B cell (primary cell): ENCODE results near the gene MGAT1. TPM values are rescaled to one million over a fixed set of nuclear protein-coding genes. Genes with fewer than 3 reads are reported as not detected.

ENCODE experiments used
- ATAC-seq: fragments of 200-7000 bp; cut with Tn5 transposase; one replicate; pipeline ENCODE4 v1.10.0; 2021; ENCODE audit warnings: low read depth, mild to moderate bottlenecking, moderate number of reproducible peaks, moderate library complexity
- CTCF ChIA-PET: fragments of 350-600 bp; sonication (Branson Sonifier 250); formaldehyde crosslinking; loops from one replicate; lab custom pipeline; 2021; ENCODE audit warnings: antibody characterized with exemption, inconsistent platforms; lab: Charles Lee
- POLR2A ChIA-PET: fragments of 350-600 bp; sonication (Branson Sonifier 250); formaldehyde crosslinking; loops from one replicate; lab custom pipeline; 2021; ENCODE audit warnings: antibody characterized with exemption; lab: Charles Lee
- DNase-seq: peaks from one replicate; pipeline ENCODE4 v3.0.0; 2013
- H2AFZ ChIP-seq: 2 replicates; pipeline ENCODE4 v1.6.1; 2012; ENCODE audit warnings: mild to moderate bottlenecking, low read depth, low read length; ENCODE audit not compliant: insufficient read depth, poor library complexity, severe bottlenecking
- H3K27ac ChIP-seq, 2 donors: 1 replicate in 1 of 2; 2 replicates in 1 of 2; pipeline ENCODE4 v1.5.1; 2012 to 2013; ENCODE audit warnings: low read length in 2 of 2, mild to moderate bottlenecking in 2 of 2, moderate library complexity in 1 of 2
- H3K27me3 ChIP-seq, 4 experiments: fragments of 200-600 bp in 1 of 4; sonication (generic) in 1 of 4; replicated peaks in 1 of 4; 1 replicate in 2 of 4; 2 replicates in 2 of 4; pipeline versions ENCODE4 v1.6.1 to v1.7.0; 2013 to 2016; ENCODE audit warnings: low read length in 3 of 4, mild to moderate bottlenecking in 2 of 4, mixed read lengths in 1 of 4, moderate library complexity in 1 of 4; ENCODE audit not compliant: insufficient read depth in 4 of 4, control insufficient read depth in 3 of 4; ENCODE audit errors: control extremely low read depth in 1 of 4
- H3K36me3 ChIP-seq, 2 experiments: replicated peaks in 1 of 2; 1 replicate in 1 of 2; 2 replicates in 1 of 2; pipeline versions ENCODE4 v1.6.1 to v1.7.1; 2013; ENCODE audit warnings: low read length in 1 of 2; ENCODE audit not compliant: insufficient read depth in 2 of 2, control insufficient read depth in 1 of 2; ENCODE audit errors: control extremely low read depth in 1 of 2, extremely low read depth in 1 of 2
- H3K4me1 ChIP-seq, 2 donors: fragments of 200-600 bp in 1 of 2; sonication (generic) in 1 of 2; 1 replicate in 1 of 2; 2 replicates in 1 of 2; pipeline versions ENCODE4 v1.5.1 to v1.6.1; 2013 to 2017; ENCODE audit warnings: low read length in 2 of 2; ENCODE audit not compliant: control insufficient read depth in 2 of 2, insufficient read depth in 2 of 2
- H3K4me2 ChIP-seq: replicated peaks from 2 replicates; pipeline ENCODE3; 2012; ENCODE audit warnings: mild to moderate bottlenecking, low read depth, low read length; ENCODE audit not compliant: poor library complexity, severe bottlenecking
- H3K4me3 ChIP-seq, 5 experiments: fragments of 200-600 bp in 1 of 5; sonication (generic) in 1 of 5; 1 replicate in 3 of 5; 2 replicates in 2 of 5; pipeline versions ENCODE4 v1.5.1 to v1.7.0; 2011 to 2016; ENCODE audit warnings: low read length in 4 of 5, mild to moderate bottlenecking in 4 of 5, low read depth in 2 of 5, control low read depth in 1 of 5, moderate library complexity in 1 of 5; ENCODE audit not compliant: insufficient read depth in 1 of 5; ENCODE audit errors: control extremely low read depth in 1 of 5, extremely low read depth in 1 of 5
- H3K79me2 ChIP-seq: fragments of 200-600 bp; sonication (generic); one replicate; pipeline ENCODE4 v1.6.0; 2016; ENCODE audit warnings: low read length; ENCODE audit not compliant: control insufficient read depth, insufficient read depth
- H3K9ac ChIP-seq: fragments of 200-600 bp; sonication (generic); 2 replicates; pipeline ENCODE4 v1.6.1; 2017; ENCODE audit warnings: mild to moderate bottlenecking, low read length, moderate library complexity
- H3K9me3 ChIP-seq, 3 donors: one replicate each; pipeline versions ENCODE4 v1.6.1 to v1.7.1; 2013; ENCODE audit warnings: low read length in 2 of 3; ENCODE audit not compliant: control insufficient read depth in 2 of 3, insufficient read depth in 1 of 3; ENCODE audit errors: control extremely low read depth in 1 of 3
- H4K20me1 ChIP-seq: 2 replicates; pipeline ENCODE4 v1.6.0; 2012; ENCODE audit warnings: mild to moderate bottlenecking, low read length; ENCODE audit not compliant: insufficient read depth, control insufficient read depth, poor library complexity, severe bottlenecking
- H3K27ac Mint-ChIP-seq: one replicate; pipeline ENCODE4 v1.8.0; 2021; ENCODE audit warnings: mixed read lengths
- H3K27me3 Mint-ChIP-seq: one replicate; pipeline ENCODE4 v1.8.0; 2021; ENCODE audit warnings: mixed read lengths
- H3K4me1 Mint-ChIP-seq: one replicate; pipeline ENCODE4 v1.8.0; 2021; ENCODE audit warnings: mixed read lengths
- H3K4me3 Mint-ChIP-seq: one replicate; pipeline ENCODE4 v1.8.0; 2021; ENCODE audit warnings: mixed read lengths
- H3K9me3 Mint-ChIP-seq: one replicate; pipeline ENCODE4 v1.8.0; 2022; ENCODE audit warnings: mixed read lengths; ENCODE audit not compliant: insufficient read depth
- EZH2 ChIP-seq: IDR thresholded peaks from 2 replicates; pipeline ENCODE4 v1.6.1; 2012; ENCODE audit warnings: borderline replicate concordance, low read depth, mild to moderate bottlenecking, moderate library complexity, low read length; ENCODE audit not compliant: insufficient read depth, poor library complexity, severe bottlenecking
- WGBS: methylation state at CpG from one replicate; pipeline ENCODE4 v1.1.5; 2013; ENCODE audit warnings: missing lambda C conversion rate; ENCODE audit not compliant: insufficient coverage; 5-methylcytosine and 5-hydroxymethylcytosine counted together
- intact Hi-C: fragments of 100-400 bp; cut with micrococcal nuclease; formaldehyde crosslinking; loops from one replicate; pipeline ENCODE4 v1.10.0; 2022
- polyA plus RNA-seq: library from polyadenylated mRNA; depleted of rRNA; stranded (reverse); fragments of >200 nt; gene quantifications from 2 replicates; pipeline ENCODE4 v1.2.3, GENCODE V29; 2012
- total RNA-seq, 2 donors: library from RNA; stranded (reverse); fragments of 120-200 nt in 1 of 2; gene quantifications; 1 replicate in 1 of 2; 2 replicates in 1 of 2; pipeline versions ENCODE4 v1.2.3 to v1.2.4, GENCODE V29; 2013 to 2022
- TF ChIP-seq, protein P1 (sequence below): fragments of 200-600 bp; IDR thresholded peaks from one replicate; pipeline ENCODE4 v1.8.0; 2022; ENCODE audit warnings: antibody characterized with exemption, mild to moderate bottlenecking

The MGAT1 gene
- total and polyA plus RNA-seq, 2 donors (not counting 1 experiment from before 2014, with no cell fraction given): 81.2 to 140 TPM

DNA sequence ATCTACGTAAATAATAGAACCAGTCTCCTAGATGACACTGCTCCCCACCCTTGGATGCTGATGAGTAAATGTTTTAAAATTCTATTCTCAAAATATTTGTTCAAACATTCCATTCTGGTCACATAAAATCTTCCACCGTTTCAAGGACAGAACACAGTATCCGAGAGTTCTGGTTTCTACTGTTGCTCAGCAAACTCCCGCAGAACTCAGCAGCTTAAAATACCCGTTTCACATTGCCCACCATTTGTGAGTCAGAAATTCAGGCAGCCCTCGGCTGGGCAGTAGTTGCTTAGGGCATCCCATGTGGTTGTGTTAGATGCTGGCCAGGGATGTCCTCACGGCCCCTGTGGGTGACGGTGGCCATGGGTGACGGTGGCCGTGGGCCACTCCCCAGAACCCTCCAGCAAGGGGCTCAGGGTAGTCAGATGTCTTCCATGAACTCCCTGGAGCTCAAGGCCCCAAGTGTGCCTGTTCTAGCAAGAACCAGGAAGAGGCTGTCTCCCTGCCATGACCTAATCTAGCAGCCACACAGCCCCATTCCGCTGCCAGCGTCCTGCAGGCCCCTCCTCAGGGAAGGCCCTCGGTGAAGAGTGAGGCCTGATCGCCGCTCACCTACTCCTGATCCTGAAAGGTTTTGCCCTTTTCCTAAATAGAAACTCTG is 17.4 kb downstream of the MGAT1 start:
- no peaks in the 10 kb centered on the region for H3K4me1 ChIP-seq
- no peak overlapping the region for H3K4me2 ChIP-seq
- H3K36me3 ChIP-seq: peaks cover 3 to 14% of the 10 kb centered on the region in 2 experiments
- no peak overlapping the region for H3K4me3 ChIP-seq
- Mint-ChIP-seq H3K9me3 (no peaks in the 10 kb centered on the region), H3K27ac (no peak overlapping the region), H3K4me1 (peaks cover 13% of the 10 kb centered on the region), H3K27me3 (no peaks in the 10 kb centered on the region), H3K4me3 (no peak overlapping the region)
- intact Hi-C loops: loop anchor here (2.0 to 10.0 kb wide), 4 partner anchors 18 to 270 kb away; partner anchors contain the start of gene MGAT1
- peaks cover 66% of the 10 kb centered on the region for H4K20me1 ChIP-seq
- POLR2A ChIA-PET: interaction anchor here (1.0 to 1.6 kb wide), 3 partner anchors 25 to 81 kb away, joined by 3 to 5 read pairs (median 4); no protein-coding TSS in a partner anchor
- H2AFZ ChIP-seq: no peak overlapping the region
- ATAC-seq (no peak), DNase-seq (no peak)
- no peak overlapping the region for H3K9ac ChIP-seq
- 95% methylated on average over 14 of the region's 15 CpGs for WGBS
- H3K27me3 ChIP-seq: no peaks in the 10 kb centered on the region
- H3K9me3 ChIP-seq: no peaks in the 10 kb centered on the region
- H3K79me2 ChIP-seq: peaks cover 12% of the 10 kb centered on the region
- H3K27ac ChIP-seq: no peak overlapping the region
- no peak for TF ChIP-seq EZH2
- TF ChIP-seq, protein P1, sequence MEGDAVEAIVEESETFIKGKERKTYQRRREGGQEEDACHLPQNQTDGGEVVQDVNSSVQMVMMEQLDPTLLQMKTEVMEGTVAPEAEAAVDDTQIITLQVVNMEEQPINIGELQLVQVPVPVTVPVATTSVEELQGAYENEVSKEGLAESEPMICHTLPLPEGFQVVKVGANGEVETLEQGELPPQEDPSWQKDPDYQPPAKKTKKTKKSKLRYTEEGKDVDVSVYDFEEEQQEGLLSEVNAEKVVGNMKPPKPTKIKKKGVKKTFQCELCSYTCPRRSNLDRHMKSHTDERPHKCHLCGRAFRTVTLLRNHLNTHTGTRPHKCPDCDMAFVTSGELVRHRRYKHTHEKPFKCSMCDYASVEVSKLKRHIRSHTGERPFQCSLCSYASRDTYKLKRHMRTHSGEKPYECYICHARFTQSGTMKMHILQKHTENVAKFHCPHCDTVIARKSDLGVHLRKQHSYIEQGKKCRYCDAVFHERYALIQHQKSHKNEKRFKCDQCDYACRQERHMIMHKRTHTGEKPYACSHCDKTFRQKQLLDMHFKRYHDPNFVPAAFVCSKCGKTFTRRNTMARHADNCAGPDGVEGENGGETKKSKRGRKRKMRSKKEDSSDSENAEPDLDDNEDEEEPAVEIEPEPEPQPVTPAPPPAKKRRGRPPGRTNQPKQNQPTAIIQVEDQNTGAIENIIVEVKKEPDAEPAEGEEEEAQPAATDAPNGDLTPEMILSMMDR: no peak
- CTCF ChIA-PET: interaction anchor here (0.6 to 3.6 kb wide), 25 partner anchors 9 to 405 kb away, joined by 3 to 26 read pairs (median 5); partner anchors contain the start of genes MGAT1 and ZFP62
